H1 (cell line): ENCODE results near the gene MB.

ENCODE experiments used
- CEBPB ChIP-seq: IDR thresholded peaks from 2 replicates; pipeline ENCODE4 v1.6.1; 2012; ENCODE audit warnings: low read depth, low read length
- NANOG ChIP-seq: IDR thresholded peaks from 2 replicates; pipeline ENCODE4 v1.6.1; 2011; ENCODE audit warnings: low read length, low read depth, mild to moderate bottlenecking, inconsistent platforms; ENCODE audit not compliant: insufficient read depth, poor library complexity, severe bottlenecking
- POLR2AphosphoS5 ChIP-seq: IDR thresholded peaks from 2 replicates; pipeline ENCODE4 v1.6.1; 2011; ENCODE audit warnings: low read depth, low read length
- TF ChIP-seq, protein P1 (sequence below), 3 experiments: IDR thresholded peaks; 1 replicate in 2 of 3; 2 replicates in 1 of 3; pipeline versions ENCODE4 v1.5.1 to v1.6.1; 2011; ENCODE audit warnings: low read length in 3 of 3, mild to moderate bottlenecking in 3 of 3, inconsistent platforms in 2 of 3, low read depth in 1 of 3, moderate library complexity in 1 of 3; ENCODE audit not compliant: insufficient read depth in 1 of 3; ENCODE audit errors: control extremely low read depth in 1 of 3

DNA sequence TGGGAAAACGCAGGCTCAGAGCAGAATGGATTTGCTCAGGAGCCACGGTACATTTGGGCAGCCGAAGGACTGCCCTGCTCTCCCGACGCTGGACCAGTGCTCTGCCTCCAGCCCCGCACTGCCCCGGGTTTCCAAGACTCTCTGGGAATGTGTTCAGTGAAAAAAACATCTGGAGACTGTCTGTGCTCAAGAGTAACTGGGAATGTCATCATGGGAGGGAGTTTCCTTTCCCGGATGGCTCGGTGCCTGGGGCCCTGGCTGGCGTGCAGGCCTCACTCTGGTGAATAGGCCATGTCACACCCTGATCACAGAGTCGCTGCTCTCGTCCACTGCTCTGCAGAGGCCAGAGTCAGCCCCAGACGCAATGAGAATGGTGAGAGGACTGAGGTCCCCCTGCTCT is 21.3 kb upstream of the MB start:
- no peak for TF ChIP-seq POLR2AphosphoS5
- TF ChIP-seq NANOG: no peak
- no peak for TF ChIP-seq CEBPB
- TF ChIP-seq, protein P1, sequence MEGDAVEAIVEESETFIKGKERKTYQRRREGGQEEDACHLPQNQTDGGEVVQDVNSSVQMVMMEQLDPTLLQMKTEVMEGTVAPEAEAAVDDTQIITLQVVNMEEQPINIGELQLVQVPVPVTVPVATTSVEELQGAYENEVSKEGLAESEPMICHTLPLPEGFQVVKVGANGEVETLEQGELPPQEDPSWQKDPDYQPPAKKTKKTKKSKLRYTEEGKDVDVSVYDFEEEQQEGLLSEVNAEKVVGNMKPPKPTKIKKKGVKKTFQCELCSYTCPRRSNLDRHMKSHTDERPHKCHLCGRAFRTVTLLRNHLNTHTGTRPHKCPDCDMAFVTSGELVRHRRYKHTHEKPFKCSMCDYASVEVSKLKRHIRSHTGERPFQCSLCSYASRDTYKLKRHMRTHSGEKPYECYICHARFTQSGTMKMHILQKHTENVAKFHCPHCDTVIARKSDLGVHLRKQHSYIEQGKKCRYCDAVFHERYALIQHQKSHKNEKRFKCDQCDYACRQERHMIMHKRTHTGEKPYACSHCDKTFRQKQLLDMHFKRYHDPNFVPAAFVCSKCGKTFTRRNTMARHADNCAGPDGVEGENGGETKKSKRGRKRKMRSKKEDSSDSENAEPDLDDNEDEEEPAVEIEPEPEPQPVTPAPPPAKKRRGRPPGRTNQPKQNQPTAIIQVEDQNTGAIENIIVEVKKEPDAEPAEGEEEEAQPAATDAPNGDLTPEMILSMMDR (IDR thresholded peaks at IDR 0.05; ENCODE audit: control extremely low read depth in 1 of 3, insufficient read depth in 1 of 3, low read depth in 1 of 3, low read length in 3 of 3): no peak
